ENCODE data around the gene MCEMP1. TPM values are rescaled to one million over a fixed set of nuclear protein-coding genes. Genes with fewer than 3 reads are reported as not detected.

Gene MCEMP1
- total RNA-seq, 2 donors from 2014 or later, result not detected

GRCh38 chr19:7674010-7675005, 2.6 kb upstream of the MCEMP1 start:
- Histone ChIP-seq H3K9ac (ENCODE audit: extremely low read depth, low read length, poor library complexity, severe bottlenecking) (no peak overlapping the region), H3K36me3 (ENCODE audit: control insufficient read depth, insufficient read depth, low read length) (no peaks in the 10 kb centered on the region), H3K4me3 (ENCODE audit: low read length) (no peak overlapping the region), H3K27me3 (ENCODE audit: control insufficient read depth, insufficient read depth, low read length, poor library complexity, severe bottlenecking) (peaks cover 64% of the 10 kb centered on the region), H3K4me1 (ENCODE audit: control insufficient read depth, insufficient read depth, low read length) (no peaks in the 10 kb centered on the region), H3K27ac (ENCODE audit: low read depth, low read length) (no peak overlapping the region), H3K9me3 (ENCODE audit: control insufficient read depth, low read length) (no peaks in the 10 kb centered on the region)
- H3K4me3 Mint-ChIP-seq, result no peak overlapping the region
- DNase-seq, result peak; percentile 82
- 47 to 65% methylated on average over 12 to 21 of the region's 21 CpGs for WGBS, 2 experiments (ENCODE audit: insufficient coverage in 1 of 2, insufficient read length in 1 of 2)
- no peak for TF ChIP-seq CTCF (conservative IDR thresholded peaks at IDR 0.05)
- no peaks in the 10 kb centered on the region for H3K4me1 Mint-ChIP-seq
- H3K27ac Mint-ChIP-seq, result no peak overlapping the region
- H3K9me3 Mint-ChIP-seq, result peaks cover 7% of the 10 kb centered on the region
- no peaks in the 10 kb centered on the region for H3K36me3 Mint-ChIP-seq (ENCODE audit: low read depth)
- peaks cover 82% of the 10 kb centered on the region for H3K27me3 Mint-ChIP-seq (ENCODE audit: insufficient read depth)

- Mint-ChIP-seq H3K27ac (no peak overlapping the region), H3K4me3 (no peak overlapping the region), H3K36me3 (ENCODE audit: low read depth) (no peaks in the 10 kb centered on the region), H3K4me1 (no peaks in the 10 kb centered on the region), H3K27me3 (ENCODE audit: insufficient read depth) (peaks cover 65% of the 10 kb centered on the region), H3K9me3 (peaks cover 7% of the 10 kb centered on the region)
- Histone ChIP-seq H3K36me3 (ENCODE audit: control insufficient read depth, insufficient read depth, low read length) (no peaks in the 10 kb centered on the region), H3K4me3 (ENCODE audit: low read length) (no peak overlapping the region), H3K27me3 (ENCODE audit: control insufficient read depth, insufficient read depth, low read length, poor library complexity, severe bottlenecking) (peaks cover 47% of the 10 kb centered on the region), H3K9ac (ENCODE audit: extremely low read depth, low read length, poor library complexity, severe bottlenecking) (no peak overlapping the region), H3K9me3 (ENCODE audit: control insufficient read depth, low read length) (no peaks in the 10 kb centered on the region), H3K4me1 (ENCODE audit: control insufficient read depth, insufficient read depth, low read length) (no peaks in the 10 kb centered on the region), H3K27ac (ENCODE audit: low read depth, low read length) (no peak overlapping the region)
- WGBS, 2 experiments (ENCODE audit: insufficient coverage in 1 of 2, insufficient read length in 1 of 2), result 72 to 80% methylated on average over 2 to 7 of the region's 7 CpGs
- DNase-seq, result no peak
- no peak for TF ChIP-seq CTCF (conservative IDR thresholded peaks at IDR 0.05)
These were observed 514 bp upstream of the MCEMP1 start for GRCh38 chr19:7676376-7676775.

GRCh38 chr19:7677669-7678311, 900 bp downstream of the MCEMP1 start:
- Mint-ChIP-seq H3K9me3 (peaks cover 7% of the 10 kb centered on the region), H3K4me3 (no peak overlapping the region), H3K36me3 (ENCODE audit: low read depth) (peaks cover 8% of the 10 kb centered on the region), H3K27me3 (ENCODE audit: insufficient read depth) (peaks cover 55% of the 10 kb centered on the region), H3K27ac (no peak overlapping the region), H3K4me1 (peaks cover 2% of the 10 kb centered on the region)
- Histone ChIP-seq H3K27me3 (ENCODE audit: control insufficient read depth, insufficient read depth, low read length, poor library complexity, severe bottlenecking) (peaks cover 33% of the 10 kb centered on the region), H3K9ac (ENCODE audit: extremely low read depth, low read length, poor library complexity, severe bottlenecking) (no peak overlapping the region), H3K4me3 (ENCODE audit: low read length) (no peak overlapping the region), H3K9me3 (ENCODE audit: control insufficient read depth, low read length) (no peaks in the 10 kb centered on the region), H3K4me1 (ENCODE audit: control insufficient read depth, insufficient read depth, low read length) (no peaks in the 10 kb centered on the region), H3K27ac (ENCODE audit: low read depth, low read length) (no peak overlapping the region), H3K36me3 (ENCODE audit: control insufficient read depth, insufficient read depth, low read length) (peaks cover 6% of the 10 kb centered on the region)
- no peak for TF ChIP-seq CTCF (conservative IDR thresholded peaks at IDR 0.05)
- 40 to 52% methylated on average over 10 to 12 of the region's 12 CpGs for WGBS, 2 experiments (ENCODE audit: insufficient coverage in 1 of 2, insufficient read length in 1 of 2)
- DNase-seq, result no peak
